ENCODE measurements around the gene CHI3L2. TPM values are rescaled to one million over a fixed set of nuclear protein-coding genes. Genes with fewer than 3 reads are reported as not detected.

CHI3L2 gene
- total RNA-seq, 1 donor from 2014 or later: not detected

GRCh38 chr1:111247125-111247838 lies 19.8 kb downstream of the CHI3L2 start:
- Mint-ChIP-seq H3K27ac (ENCODE audit: unreplicated experiment) (no peak overlapping the region), H3K4me1 (ENCODE audit: low read depth, unreplicated experiment) (no peaks in the 10 kb centered on the region), H3K4me3 (ENCODE audit: unreplicated experiment) (no peak overlapping the region), H3K9me3 (ENCODE audit: unreplicated experiment) (no peaks in the 10 kb centered on the region), H3K27me3 (ENCODE audit: low read depth, unreplicated experiment) (no peaks in the 10 kb centered on the region), H3K36me3 (ENCODE audit: low read depth, unreplicated experiment) (no peaks in the 10 kb centered on the region)
- no peak overlapping the region for H3K9ac ChIP-seq (ENCODE audit: low read length)
- no peak overlapping the region for H2AFZ ChIP-seq (ENCODE audit: low read depth, low read length)
- no peaks in the 10 kb centered on the region for H3K9me3 ChIP-seq (ENCODE audit: insufficient read depth, low read depth, low read length)
- DNase-seq (ENCODE audit: low read depth) (no peak), FAIRE-seq (no peak)
- no peak overlapping the region for H3K4me3 ChIP-seq (ENCODE audit: insufficient read depth, low read depth, low read length)
- no peaks in the 10 kb centered on the region for H3K79me2 ChIP-seq (ENCODE audit: insufficient read depth, low read length)
- H4K20me1 ChIP-seq (ENCODE audit: insufficient read depth, low read length): no peaks in the 10 kb centered on the region
- H3K4me2 ChIP-seq (ENCODE audit: low read length): no peak overlapping the region
- no peaks in the 10 kb centered on the region for H3K36me3 ChIP-seq (ENCODE audit: insufficient read depth, low read length)
- no peaks in the 10 kb centered on the region for H3K4me1 ChIP-seq (ENCODE audit: insufficient read depth, low read length)
- H3K27ac ChIP-seq (ENCODE audit: low read depth, low read length): no peak overlapping the region
- no peaks in the 10 kb centered on the region for H3K27me3 ChIP-seq (ENCODE audit: insufficient read depth, low read length)
- TF ChIP-seq EZH2 (IDR thresholded peaks at IDR 0.05; ENCODE audit: insufficient read depth, low read length): no peak
- TF ChIP-seq CTCF (IDR thresholded peaks at IDR 0.05; ENCODE audit: insufficient read depth, low read depth, low read length): no peak

DNA sequence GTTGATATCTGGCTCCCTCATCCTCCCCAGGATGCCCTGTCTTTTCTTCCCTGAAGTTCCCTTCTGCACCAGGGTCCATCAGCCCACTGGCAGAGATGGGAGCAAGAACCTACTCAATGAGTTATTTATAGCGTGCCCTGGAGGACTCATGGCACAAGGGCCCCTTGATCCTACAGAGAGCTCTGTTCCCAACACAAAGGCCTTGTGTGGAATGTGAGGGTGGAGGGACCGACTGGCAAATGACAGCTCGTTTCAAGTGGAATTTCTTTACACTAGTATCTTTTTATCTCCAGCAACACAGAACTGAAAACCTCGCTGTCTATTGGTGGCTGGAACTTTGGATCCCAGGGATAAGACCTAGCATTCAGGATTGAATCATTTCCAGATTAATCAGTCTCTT lies 22.4 kb downstream of the CHI3L2 start:
- Mint-ChIP-seq H3K27ac (ENCODE audit: unreplicated experiment) (no peak overlapping the region), H3K4me1 (ENCODE audit: low read depth, unreplicated experiment) (no peaks in the 10 kb centered on the region), H3K9me3 (ENCODE audit: unreplicated experiment) (no peaks in the 10 kb centered on the region), H3K27me3 (ENCODE audit: low read depth, unreplicated experiment) (peaks cover 3% of the 10 kb centered on the region), H3K4me3 (ENCODE audit: unreplicated experiment) (no peak overlapping the region), H3K36me3 (ENCODE audit: low read depth, unreplicated experiment) (no peaks in the 10 kb centered on the region)
- no peak for DNase-seq (ENCODE audit: low read depth)
- no peaks in the 10 kb centered on the region for H4K20me1 ChIP-seq (ENCODE audit: insufficient read depth, low read length)
- FAIRE-seq: no peak
- H3K36me3 ChIP-seq (ENCODE audit: insufficient read depth, low read length): no peaks in the 10 kb centered on the region
- no peak overlapping the region for H2AFZ ChIP-seq (ENCODE audit: low read depth, low read length)
- no peak overlapping the region for H3K27ac ChIP-seq (ENCODE audit: low read depth, low read length)
- TF ChIP-seq CTCF (IDR thresholded peaks at IDR 0.05; ENCODE audit: insufficient read depth, low read depth, low read length) (no peak), EZH2 (IDR thresholded peaks at IDR 0.05; ENCODE audit: insufficient read depth, low read length) (no peak)
- H3K79me2 ChIP-seq (ENCODE audit: insufficient read depth, low read length): no peaks in the 10 kb centered on the region
- H3K4me2 ChIP-seq (ENCODE audit: low read length): no peak overlapping the region
- H3K27me3 ChIP-seq (ENCODE audit: insufficient read depth, low read length): no peaks in the 10 kb centered on the region
- H3K4me3 ChIP-seq (ENCODE audit: insufficient read depth, low read depth, low read length): no peak overlapping the region
- no peaks in the 10 kb centered on the region for H3K9me3 ChIP-seq (ENCODE audit: insufficient read depth, low read depth, low read length)
- no peaks in the 10 kb centered on the region for H3K4me1 ChIP-seq (ENCODE audit: insufficient read depth, low read length)
- no peak overlapping the region for H3K9ac ChIP-seq (ENCODE audit: low read length)

GRCh38 chr1:111251570-111251969 lies 24.1 kb downstream of the CHI3L2 start:
- Mint-ChIP-seq H3K4me1 (ENCODE audit: low read depth, unreplicated experiment) (no peaks in the 10 kb centered on the region), H3K9me3 (ENCODE audit: unreplicated experiment) (no peaks in the 10 kb centered on the region), H3K27me3 (ENCODE audit: low read depth, unreplicated experiment) (peaks cover 8% of the 10 kb centered on the region), H3K36me3 (ENCODE audit: low read depth, unreplicated experiment) (no peaks in the 10 kb centered on the region), H3K27ac (ENCODE audit: unreplicated experiment) (no peak overlapping the region), H3K4me3 (ENCODE audit: unreplicated experiment) (no peak overlapping the region)
- Histone ChIP-seq H4K20me1 (ENCODE audit: insufficient read depth, low read length) (no peaks in the 10 kb centered on the region), H2AFZ (ENCODE audit: low read depth, low read length) (no peak overlapping the region), H3K9ac (ENCODE audit: low read length) (no peak overlapping the region), H3K27me3 (ENCODE audit: insufficient read depth, low read length) (no peaks in the 10 kb centered on the region), H3K4me1 (ENCODE audit: insufficient read depth, low read length) (no peaks in the 10 kb centered on the region), H3K4me2 (ENCODE audit: low read length) (no peak overlapping the region), H3K36me3 (ENCODE audit: insufficient read depth, low read length) (no peaks in the 10 kb centered on the region), H3K9me3 (ENCODE audit: insufficient read depth, low read depth, low read length) (no peaks in the 10 kb centered on the region), H3K27ac (ENCODE audit: low read depth, low read length) (no peak overlapping the region), H3K79me2 (ENCODE audit: insufficient read depth, low read length) (no peaks in the 10 kb centered on the region), H3K4me3 (ENCODE audit: insufficient read depth, low read depth, low read length) (no peak overlapping the region)
- DNase-seq (ENCODE audit: low read depth): no peak
- TF ChIP-seq CTCF (IDR thresholded peaks at IDR 0.05; ENCODE audit: insufficient read depth, low read depth, low read length): no peak
- TF ChIP-seq EZH2 (IDR thresholded peaks at IDR 0.05; ENCODE audit: insufficient read depth, low read length): no peak
- FAIRE-seq: no peak

Data from astrocyte (in vitro differentiated cells and primary cell).